DMS153 treated with DMSO at 0.1 percent for 48 hours (cell line): ENCODE results near the gene SH3PXD2A.
A peak's percentile ranks its signal among the peaks of the same experiment; 100 is the strongest.
"Not testable (repeated sequence)": the region's sequence is repeated elsewhere in the genome, so short reads cannot be mapped to it uniquely, and the experiment has no call there.

Experiments
- DNase-seq: peaks from one replicate; lab custom pipeline; 2025; ENCODE audit not compliant: unreplicated experiment; lab: John Stamatoyannopoulos, UW

The SH3PXD2A gene

DNA sequence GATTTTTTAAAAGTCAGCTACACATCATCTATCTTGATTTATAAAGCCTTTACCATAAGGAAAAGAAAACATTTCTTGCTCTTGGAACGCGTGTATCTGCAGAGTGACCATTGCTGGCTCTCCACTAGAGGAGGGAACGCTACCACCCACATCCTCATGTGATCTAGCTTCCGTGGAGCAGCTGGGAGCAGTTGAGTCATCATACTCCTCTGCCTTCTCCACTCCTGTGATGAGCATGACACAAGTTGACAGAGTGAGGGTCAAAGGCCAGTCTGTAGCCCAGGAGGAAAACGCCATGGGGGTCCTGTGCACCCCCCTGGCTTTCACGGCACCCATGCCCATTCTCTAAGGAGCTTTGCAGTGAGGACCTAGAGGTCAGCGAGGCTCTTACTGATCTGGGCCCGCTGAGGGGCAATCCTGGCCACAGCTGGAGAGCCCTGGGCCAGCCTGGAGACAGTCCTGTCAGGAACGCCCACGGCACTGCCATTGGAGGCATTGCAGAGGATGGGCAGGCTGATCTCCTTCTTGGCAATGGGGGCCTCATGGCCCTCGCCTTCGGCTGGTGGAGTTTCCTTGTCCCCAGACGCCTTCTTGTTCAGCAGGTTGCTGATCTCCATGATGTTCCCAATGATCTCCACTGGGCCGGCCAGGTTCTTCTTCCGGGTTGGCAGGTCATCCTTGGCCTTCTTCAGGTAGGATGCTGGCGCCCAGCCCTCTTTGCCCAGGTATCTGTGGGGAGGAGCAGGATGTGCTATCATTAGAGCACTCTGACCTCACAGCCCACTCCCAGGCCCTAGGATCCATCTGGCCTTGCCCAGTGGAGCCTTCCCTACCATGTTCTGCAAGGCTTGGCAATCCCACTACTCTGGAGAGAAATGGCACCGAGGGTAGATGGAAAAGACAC lies 242.7 kb downstream of the SH3PXD2A start:
- no peak for DNase-seq

DNA sequence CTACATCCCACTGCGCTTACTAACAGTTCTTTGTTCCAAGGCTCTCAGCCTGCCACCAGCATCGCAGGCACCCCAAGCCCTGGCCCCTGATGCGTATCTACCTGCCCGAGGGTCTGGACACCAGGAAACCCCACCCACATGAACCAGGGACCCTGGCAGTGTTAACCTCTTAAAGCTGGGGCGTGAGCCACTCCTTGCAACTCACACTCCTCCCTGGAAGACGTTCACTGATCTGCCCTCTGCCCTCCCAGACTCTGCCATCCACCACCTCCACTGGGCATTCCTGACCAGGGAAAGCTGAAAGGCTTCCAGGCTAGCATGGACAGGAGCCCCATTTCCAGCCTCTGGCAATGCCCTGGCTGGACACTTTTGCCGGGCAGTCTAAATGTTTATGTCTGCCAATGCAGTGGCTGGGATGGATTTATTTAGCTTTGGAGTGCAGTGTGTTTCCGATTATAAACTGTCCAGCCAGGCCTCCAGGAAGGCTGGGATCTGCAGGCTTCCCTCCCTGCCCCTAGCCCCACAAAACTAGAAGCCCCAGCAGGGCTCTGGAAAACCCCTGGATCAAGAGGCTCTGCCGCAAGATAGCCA lies 244.4 kb downstream of the SH3PXD2A start:
- no peak for DNase-seq

DNA sequence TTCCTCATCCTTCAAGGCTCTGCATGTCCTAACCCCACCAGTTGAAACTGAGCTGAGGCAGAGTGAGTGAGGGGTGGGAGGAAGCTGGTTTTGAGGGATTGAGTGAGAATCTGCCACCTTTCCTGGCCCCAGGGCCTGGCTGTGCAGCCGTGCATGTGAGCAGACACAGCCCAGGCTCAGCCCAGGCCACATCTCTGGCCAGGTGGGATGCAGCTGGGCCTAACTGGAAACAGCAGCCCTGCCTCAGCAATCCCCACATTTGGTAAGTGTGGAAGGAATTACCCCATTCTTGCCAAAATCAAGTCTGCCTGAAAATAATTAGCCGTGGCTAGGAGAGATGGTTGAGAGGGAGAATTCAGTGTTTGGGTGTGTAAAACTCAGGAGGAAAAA lies 245.3 kb downstream of the SH3PXD2A start:
- DNase-seq, result no peak

DNA sequence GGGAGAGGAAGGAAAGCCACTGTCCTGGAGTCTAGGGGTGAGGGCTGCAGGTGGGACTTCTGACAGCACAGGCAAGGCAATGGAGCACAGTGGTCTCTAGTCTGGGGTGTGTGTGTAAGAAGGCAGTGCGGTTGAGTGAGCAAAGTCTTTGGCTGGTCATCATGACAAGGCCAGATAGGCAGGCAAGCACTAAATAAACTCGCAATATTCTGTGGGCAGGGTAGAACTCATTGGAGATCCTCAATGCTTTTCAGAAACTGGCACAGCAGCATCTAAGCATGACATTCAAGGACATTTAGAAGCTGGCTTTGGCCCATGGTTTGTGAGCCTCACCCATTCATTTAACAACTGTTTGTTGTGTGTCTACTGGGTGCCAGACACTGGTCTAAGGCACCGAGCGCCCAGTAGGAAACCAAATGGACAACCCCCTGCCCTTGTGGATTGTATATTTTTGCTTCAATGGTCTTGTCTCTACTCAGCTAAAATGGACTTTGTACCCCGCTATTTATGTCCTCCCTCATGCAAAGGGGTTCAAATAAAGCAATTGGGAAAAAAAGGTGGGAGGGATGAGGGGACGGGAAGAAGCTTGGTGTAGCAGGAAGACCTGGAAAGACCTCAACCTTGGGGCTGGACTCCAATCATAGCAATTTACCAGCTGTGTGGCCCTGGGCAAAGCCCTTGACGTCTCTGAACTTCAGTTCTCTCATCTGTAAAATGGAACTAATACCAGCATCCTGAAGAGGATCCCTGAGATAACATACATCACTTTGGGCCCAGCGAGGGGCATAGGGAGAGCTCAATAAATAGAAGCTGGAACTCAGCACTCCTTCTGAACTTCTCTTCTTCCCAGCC lies 245.9 kb downstream of the SH3PXD2A start:
- DNase-seq, result no peak

DNA sequence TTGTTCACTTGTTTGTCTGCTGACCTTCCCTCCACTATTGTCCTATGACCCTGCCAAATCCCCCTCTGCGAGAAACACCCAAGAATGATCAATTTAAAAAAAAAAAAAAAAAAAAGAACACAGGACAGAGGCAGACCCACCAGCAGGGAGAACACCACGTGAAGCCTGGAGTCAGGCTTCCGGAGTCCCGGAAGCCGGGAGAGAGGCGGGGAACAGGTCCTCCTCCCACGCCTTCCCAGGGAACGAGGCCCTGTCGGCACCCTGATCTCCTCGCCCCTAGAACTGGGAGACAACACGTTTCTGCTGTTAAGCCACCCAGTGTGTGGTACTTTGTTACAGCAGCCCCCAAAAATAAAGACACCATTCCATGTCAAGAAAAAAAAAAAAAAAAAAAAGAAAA lies 247.3 kb downstream of the SH3PXD2A start:
- not testable (repeated sequence) for DNase-seq

DNA sequence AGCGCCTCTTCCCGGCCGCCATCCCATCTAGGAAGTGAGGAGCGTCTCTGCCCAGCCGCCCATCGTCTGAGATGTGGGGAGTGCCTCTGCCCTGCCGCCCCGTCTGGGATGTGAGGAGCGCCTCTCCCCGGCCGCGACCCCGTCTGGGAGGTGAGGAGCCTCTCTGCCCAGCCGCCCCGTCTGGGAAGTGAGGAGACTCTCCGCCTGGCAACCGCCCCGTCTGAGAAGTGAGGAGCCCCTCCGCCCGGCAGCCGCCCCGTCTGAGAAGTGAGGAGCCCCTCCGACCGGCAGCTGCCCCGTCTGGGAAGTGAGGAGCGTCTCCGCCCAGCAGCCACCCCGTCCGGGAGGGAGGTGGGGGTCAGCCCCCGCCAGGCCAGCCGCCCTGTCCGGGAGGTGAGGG lies 248.3 kb downstream of the SH3PXD2A start:
- not testable (repeated sequence) for DNase-seq

DNA sequence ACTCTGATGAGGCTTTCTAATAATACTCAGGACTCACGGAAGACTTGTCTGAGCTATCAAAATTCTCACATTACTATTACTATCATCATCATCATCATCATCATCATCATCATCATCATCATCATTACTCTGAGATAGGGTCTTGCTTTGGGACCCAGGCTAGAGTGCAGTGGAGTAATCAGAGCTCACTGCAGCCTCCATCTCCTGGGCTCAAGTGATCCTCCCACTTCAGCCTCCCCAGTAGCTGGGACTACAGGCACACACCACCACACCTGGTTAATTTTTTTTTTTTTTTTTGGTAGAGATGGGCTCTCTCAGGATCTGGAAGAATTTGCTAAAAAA lies 249.3 kb downstream of the SH3PXD2A start:
- not testable (repeated sequence) for DNase-seq

DNA sequence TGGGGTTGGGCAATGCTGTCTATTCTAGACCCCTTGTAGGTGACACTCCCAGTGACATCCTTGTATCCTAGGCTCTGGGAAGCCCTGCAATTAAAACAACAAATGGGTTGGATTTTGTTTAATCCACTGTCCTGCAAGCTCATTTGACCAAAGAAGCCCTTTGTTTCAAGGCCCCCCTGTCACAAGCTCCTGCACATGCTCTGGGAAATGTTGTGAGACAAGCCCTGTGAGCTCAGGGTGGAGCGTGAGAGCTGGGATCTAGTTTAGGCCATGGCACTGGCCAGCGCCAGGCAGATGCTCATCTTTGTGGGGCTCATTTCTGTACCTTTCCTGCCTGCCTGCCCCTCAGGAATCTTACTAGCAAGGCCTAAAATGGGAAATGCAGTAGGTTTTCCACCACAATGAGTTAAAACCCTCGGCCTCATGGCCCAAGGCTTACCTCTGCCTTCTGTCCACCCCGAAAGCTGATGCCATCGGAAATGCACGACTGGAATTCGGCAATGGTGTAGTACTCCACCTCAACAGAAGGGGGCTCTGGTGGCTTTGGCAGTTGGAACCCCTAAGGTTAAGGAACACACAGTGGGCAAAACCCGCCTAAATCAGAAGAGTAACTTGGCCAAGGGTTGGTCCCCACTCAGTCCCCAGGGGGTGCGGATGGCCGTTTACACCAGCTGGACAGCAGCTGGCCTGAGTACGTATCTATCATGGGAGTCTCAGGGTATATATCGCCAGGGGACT lies 249.8 kb downstream of the SH3PXD2A start:
- DNase-seq, result no peak

DNA sequence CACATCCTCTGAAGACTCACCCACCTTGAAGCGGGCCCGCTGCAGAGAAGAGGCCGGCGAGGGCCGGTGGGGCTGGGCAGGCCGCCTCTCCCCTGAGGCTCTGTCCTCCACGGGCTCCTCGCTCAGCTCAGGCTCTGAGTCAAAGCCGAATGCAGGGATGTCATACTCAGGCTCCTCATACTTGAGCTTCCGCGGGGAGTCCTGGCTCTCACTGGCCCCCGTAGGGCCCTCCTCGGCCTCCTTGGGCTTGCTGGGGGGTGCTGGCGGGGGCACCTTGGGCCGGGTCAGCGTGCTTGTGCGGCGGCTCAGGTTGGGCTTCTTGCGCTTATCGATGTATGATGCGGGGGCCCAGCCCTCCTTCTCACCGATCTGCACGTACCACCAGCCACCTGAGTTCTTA lies 252.0 kb downstream of the SH3PXD2A start:
- no peak for DNase-seq

DNA sequence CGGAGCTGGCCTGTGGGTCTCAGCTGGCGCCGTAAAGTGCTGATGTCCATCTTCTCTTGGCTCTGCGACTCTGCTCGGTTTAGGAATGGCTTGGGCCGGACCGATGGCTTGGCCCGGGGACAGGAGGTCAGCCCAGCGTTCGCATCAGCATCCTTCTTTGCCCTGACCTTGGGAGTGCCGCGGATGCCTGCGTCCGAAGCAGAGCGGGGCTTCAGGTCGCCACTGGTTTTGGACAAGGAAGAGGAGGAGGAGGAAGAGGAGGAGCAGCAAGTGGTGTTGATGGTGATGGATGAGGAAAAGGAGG lies 252.6 kb downstream of the SH3PXD2A start:
- DNase-seq, result no peak

DNA sequence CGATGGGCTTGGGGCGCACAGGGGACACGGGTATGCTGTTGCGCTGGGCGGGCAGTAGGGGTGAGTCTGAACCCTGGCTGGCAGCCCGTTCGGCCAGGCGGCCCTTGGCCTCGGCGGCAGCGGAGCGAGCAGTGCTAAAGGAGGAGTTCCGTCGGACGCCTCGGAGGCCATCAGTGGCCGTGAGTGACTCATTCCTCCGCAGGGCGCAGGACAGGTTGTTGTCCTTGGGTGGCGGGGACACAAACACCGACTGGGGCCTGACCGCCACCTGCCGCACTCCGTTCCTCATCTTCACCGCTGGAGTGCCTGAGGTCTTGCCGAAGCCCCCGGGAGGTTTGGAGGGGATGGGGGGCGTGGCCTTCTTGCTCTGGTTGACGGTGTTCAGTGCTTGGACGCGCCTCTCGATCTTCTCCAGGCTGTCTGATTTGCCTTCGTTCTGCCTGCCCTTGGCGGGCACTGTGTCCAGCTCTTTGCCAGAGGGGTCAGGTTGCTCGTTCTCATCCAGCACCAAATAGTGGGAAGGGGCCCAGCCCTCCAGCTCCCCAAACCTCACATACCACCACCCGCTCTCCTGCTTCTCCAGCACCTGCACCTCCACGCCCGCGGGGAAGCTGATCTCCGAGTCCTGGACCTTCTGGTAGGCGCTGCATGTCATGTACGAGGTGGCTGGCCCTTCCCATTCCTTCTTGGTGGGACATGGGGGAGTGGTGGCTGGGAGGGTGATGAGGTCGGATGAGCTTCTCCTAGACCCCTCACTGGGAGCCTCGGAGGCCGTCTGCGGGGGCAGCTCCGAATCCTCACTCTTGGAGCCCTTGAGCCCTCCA lies 253.1 kb downstream of the SH3PXD2A start:
- DNase-seq, result no peak

DNA sequence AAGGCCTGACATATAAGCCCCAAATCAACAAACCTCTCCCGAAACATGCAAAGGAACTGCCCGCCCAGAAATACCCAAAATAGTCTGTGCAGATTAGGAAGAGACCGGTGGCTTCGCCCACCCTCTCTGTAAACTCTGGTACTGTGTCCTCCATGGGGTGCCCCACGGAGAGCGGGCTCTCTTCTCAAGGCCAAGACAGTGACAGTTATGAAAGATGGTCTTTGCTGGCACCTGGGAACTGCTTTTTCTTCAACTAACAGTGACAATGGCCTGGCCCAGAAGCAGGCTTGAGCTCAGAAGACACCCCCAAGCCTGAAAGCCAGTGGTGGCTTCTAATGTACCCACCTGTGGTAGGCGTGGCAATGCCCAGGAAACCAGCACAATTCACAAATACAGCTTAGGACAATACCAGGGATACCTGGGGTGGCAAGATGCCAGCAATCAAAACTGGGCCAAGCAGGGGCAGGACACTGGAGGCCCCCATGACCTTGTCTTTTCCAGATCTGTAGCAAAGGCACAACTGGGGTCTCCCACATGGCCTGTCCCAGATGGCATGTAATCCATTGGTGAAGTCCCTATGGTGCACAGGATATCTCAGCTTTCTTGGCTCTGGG lies 254.3 kb downstream of the SH3PXD2A start:
- no peak for DNase-seq

DNA sequence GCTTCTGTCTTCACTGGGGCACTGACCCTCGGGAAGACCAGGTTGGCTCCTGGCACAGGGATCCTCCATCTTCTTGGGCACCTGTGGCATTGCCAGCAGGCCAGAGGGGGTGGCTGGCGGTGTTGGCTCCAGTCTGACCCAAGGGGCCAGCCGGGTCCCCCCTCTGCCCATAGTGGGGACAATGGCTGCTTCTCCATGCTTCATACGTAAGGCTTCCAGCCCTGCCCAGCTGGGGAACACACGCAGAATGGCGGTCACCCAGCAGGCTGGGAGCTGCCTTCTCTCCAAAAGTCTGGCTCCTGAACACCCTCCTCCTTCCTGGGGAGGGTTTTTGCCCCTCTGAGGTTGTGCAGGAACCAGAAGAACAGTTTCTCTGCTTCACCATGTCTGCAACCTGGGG lies 255.1 kb downstream of the SH3PXD2A start:
- no peak for DNase-seq

DNA sequence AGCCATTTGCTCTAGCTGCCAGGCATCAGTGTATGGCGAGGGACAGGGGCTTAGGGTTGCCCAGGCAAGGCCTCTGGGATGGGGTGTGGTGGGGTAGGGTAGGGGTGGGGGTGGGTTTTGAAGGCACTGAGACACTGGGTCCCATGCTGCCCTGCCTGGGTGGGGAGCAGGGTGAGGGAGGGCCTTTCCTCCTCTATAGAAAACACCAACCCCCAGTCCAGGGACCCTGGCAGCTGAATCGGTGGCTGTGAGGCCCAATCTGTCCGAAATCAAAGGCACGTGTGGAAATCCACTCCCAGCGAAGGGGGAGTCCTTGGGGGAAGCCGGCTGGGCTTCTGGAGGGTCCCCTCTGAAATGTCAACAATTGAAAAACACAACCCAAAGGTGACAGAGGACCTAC lies 255.5 kb downstream of the SH3PXD2A start:
- DNase-seq, result no peak

DNA sequence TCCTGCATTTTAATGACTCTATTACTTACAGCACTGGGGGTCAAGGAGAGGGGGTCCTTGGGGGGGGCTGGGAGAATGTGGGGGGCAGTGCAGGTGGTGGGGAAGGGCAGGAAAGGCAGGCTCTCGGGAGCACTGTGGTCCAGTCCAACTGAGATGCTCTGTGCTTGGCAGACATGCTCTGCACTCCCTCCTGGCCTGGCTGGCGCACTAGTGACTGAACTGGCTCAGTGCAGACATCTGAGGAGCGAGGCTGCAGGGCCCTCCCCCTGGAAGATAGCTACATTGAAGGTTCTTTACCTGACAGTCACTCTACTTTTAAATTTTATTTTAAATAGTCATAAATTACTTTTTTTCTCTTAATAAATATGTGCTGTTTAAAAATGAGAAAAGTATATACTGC lies 256.2 kb downstream of the SH3PXD2A start:
- DNase-seq, result no peak

DNA sequence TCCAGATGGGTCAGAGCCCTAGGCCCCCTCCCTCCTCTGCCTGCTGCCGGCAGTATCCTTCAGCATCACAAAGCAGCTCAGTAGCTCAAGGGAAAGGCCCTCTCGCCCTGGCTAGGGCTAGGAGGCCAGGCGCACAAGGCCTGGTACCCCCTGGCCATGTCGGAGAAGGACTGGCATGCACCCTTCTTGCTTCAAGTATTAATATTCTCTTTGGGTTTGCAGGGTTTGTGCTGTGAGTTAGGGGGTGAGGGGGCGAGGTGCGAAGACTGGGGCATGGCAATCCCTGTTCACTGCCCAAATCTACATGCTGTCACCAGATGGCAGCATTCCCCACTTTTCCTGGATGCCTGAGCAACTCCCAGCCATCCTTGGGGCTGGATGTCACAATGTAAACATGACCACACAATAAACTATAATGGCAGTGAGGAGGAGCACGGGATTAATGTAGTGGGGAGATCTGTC lies 256.7 kb downstream of the SH3PXD2A start:
- DNase-seq, result peak; percentile 76

DNA sequence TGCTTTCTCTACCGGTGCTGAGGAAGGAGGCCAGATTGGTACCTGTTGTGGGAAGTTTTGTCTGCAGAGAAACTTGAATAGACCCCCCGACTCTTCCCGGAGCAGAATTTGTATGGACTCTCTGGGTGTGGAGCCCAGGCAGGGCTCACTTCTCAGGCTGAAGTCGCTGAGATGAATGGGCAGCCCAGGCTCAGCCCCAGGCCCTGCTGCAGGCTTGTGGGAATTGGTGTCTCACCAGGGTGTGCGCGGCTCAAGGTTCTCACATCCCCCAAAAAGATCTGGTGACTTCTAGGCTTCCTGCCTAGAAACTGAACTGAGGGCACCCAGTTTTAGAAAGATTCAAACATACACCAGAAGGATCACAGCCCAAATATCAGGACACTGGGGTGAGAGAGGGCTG lies 258.4 kb downstream of the SH3PXD2A start:
- DNase-seq, result no peak

DNA sequence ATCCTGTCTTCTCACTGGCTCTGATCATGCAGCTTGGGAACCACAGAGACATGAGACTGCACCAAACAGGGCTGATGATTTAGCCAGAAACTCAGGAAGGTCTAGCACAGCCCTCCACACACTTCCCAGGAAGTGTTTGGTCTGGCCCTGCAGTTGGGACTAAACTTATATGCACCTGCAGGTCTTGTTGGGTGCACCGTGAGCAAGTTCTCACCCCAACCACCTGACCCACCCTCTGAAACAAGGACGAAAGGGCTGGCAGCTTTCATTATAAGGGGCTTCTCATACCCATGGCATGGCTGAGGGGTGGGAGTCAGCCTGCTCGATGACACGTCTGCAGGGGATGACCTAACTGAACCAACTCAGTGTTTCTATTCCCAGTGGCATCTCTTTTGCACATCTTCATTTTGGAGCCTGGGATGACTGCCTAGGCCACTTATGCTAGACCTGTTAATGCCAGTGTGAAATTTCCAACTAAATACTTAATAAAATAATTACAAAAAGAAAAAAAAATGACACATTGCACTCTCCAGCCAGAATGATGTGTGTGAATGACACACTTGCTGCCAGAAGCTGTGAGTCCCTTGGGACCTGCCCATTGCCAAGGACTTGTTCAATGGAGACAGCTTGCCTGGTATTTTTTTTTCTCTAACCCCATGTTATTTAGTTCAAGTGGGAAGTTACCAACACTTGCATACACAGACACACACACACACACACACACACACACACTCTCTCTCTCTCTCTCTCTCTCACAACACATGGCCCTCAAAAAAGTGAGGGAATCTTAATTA lies 259.2 kb downstream of the SH3PXD2A start:
- DNase-seq, result no peak

DNA sequence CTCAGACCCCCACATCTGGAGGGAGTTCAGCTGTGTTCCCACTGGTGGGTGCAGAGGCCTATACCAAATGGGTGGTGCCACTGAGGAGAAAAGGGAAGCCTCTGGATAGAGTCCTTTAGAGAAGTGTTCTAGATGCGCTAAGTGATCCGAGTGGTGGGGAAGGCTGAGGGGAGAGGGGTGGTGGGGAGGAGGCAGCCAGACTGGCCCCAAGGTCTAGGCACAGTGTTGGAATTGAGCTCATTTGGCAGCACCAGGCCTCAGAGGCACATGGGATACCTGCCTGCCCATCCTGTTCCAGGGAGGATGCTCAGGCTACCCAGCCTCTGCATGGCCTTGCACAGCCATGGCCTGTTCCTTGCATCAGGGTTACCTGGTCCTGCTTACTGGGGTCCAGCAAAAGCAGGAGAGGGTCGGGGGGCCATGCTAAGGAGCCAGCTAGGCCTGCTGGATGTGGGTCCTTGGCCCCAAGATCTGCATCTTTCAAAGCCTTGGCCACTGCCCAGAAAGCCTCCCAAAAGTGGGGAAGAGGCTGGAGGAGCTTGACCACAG lies 262.3 kb downstream of the SH3PXD2A start:
- no peak for DNase-seq
